ENCODE data around the gene RNF180.
"Not testable (repeated sequence)": the region's sequence is repeated elsewhere in the genome, so short reads cannot be mapped to it uniquely, and the experiment has no call there.

The RNF180 gene

DNA sequence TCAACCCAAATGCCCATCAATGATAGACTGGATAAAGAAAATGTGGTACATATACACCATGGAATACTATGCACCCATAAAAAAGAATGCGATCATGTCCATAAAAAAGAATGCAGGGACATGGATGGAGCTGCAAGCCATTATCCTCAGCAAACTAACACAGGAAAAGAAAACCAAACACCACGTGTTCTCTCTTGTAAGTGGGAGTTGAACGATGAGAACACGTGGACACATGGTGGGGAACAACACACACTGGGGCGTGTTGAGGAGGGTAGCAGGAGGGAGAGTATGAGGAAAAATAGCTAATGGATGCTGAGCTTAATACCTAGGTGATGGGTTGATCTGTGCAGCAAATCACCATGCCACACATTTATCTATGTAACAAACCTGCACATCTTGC lies 233.1 kb downstream of the RNF180 start:
- DNase-seq, result not testable (repeated sequence)

DNA sequence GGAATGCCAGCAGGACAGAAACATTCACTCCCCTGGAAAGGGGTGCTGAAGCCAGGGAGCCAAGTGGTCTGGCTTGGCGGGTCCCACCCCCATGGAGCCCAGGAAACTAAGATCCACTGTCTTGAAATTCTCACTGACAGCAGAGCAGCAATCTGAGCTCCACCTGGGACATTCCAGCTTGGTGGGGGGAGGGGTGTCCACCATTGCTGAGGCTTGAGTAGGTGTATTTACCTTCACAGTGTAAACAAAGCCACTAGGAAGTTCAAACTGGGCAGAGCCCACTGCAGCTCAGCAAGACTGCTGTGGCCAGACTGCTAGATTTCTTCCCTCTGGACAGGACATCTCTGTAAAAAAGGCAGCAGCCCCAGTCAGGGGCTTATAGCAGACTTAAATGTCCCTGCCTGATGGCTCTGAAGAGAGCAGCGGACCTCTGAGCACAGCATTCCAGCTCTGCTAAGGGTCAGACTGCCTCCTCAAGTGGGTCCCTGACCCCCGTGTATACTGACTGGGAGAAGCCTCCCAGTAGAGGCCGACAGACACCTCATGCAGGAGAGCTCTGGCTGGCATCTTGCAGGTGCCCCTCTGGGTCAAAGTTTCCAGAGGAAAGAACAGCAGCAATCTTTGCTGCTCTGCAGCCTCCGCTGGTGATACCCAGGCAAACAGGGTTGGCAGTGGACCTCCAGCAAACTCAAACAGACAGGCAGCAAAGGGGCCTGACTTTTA lies 241.6 kb downstream of the RNF180 start:
- not testable (repeated sequence) for DNase-seq

DNA sequence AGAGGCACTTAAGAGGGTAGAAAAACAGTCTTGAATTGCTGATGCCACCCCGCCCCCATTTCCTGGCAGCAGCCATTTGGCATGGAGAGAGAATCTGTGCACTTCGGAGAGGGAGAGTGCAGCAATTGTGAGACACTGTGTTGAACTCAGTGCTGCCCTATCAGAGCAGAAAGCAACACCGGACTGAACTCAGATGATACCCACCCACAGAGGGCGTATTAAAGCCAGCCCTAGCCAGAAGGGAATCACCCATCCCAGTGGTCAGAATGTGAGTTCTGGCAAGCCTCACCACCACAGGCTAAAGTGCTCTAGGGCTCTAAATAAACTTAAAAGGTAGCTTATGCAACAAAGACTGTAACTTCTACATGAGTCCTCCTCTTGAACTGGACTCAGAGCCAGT lies 251.7 kb downstream of the RNF180 start:
- DNase-seq, result no peak

DNA sequence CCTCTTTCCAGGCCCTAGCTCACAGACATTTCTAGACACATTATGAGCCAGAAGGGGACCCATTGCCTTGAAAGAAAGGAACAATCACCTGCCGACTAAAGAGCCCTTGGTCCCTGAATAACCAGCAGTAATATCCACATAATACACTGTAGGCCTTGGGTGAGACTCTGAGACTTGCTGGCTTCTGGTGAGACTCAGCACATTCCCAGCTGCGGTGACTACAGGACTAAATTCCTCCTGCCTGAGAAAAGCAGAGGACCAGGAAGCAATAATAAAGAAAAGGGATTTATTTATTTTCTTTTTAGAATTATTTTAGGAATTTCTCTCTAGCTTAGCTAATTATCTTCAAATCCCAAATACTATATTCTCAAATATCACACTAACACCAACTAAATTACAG lies 252.4 kb downstream of the RNF180 start:
- no peak for DNase-seq

Measured in stimulated activated CD4-positive, alpha-beta T cell treated with anti-CD3 and anti-CD28 coated beads, Interleukin-2, amount 100 ng/mL, for 48 hours (primary cell).